ENCODE measurements around the gene NEK3. TPM values are rescaled to one million over a fixed set of nuclear protein-coding genes. Genes with fewer than 3 reads are reported as not detected.
"Not testable (repeated sequence)": the region's sequence is repeated elsewhere in the genome, so short reads cannot be mapped to it uniquely, and the experiment has no call there.

NEK3 gene
- total and polyA plus RNA-seq, 8 donors: 2.3 to 171 (median 19.6) TPM

- intact Hi-C loops (cut with DNase I; ENCODE audit: low total_unique reads): no loop called here
- H3K27ac ChIP-seq: no peak overlapping the region
- H3K27me3 ChIP-seq: no peaks in the 10 kb centered on the region
- no peaks in the 10 kb centered on the region for H3K9me3 ChIP-seq
- no peak for DNase-seq
- peaks cover 10 to 46% (median 41%) of the 10 kb centered on the region in 4 donors for H3K36me3 ChIP-seq
- H3K4me1 ChIP-seq: peaks cover 0 to 27% (median 13%) of the 10 kb centered on the region in 4 donors
- H3K4me3 ChIP-seq: no peak overlapping the region
- TF ChIP-seq CTCF (IDR thresholded peaks at IDR 0.05) (no peak), POLR2AphosphoS5 (IDR thresholded peaks at IDR 0.05) (no peak), EP300 (IDR thresholded peaks at IDR 0.05) (no peak), POLR2A (IDR thresholded peaks at IDR 0.05) (no peak)
Measured at GRCh38 chr13:52164989-52165388, 5.6 kb upstream of the NEK3 start.

GRCh38 chr13:52163878-52164277 lies 4.5 kb upstream of the NEK3 start:
- DNase-seq; H3K4me3 ChIP-seq; intact Hi-C loops (cut with DNase I; ENCODE audit: low total_unique reads); H3K9me3 ChIP-seq; H3K27ac ChIP-seq; H3K27me3 ChIP-seq: not testable (repeated sequence)
- peaks cover 0 to 33% (median 20%) of the 10 kb centered on the region in 4 donors for H3K4me1 ChIP-seq
- WGBS, 5 donors: 76 to 90% (median 84%) methylated on average over 3 of the region's 3 CpGs
- peaks cover 7 to 35% (median 30%) of the 10 kb centered on the region in 4 donors for H3K36me3 ChIP-seq

GRCh38 chr13:52162279-52163101 lies 3.1 kb upstream of the NEK3 start:
- peak overlapping the region in 3 of 5 donors; percentile 17 to 34 (median 18) for H3K27ac ChIP-seq
- no peaks in the 10 kb centered on the region for H3K27me3 ChIP-seq
- intact Hi-C loops (cut with DNase I; ENCODE audit: low total_unique reads): no loop called here
- H3K9me3 ChIP-seq: no peaks in the 10 kb centered on the region
- H3K4me3 ChIP-seq: no peak overlapping the region
- 33 to 51% (median 39%) methylated on average over 5 of the region's 5 CpGs for whole genome bisulfite sequencing, 5 donors
- peaks cover 0 to 21% (median 16%) of the 10 kb centered on the region in 4 donors for H3K36me3 ChIP-seq
- DNase-seq: no peak
- no peak for TF ChIP-seq POLR2AphosphoS5 (IDR thresholded peaks at IDR 0.05)
- no peak for TF ChIP-seq EP300 (IDR thresholded peaks at IDR 0.05)
- no peak for TF ChIP-seq POLR2A (IDR thresholded peaks at IDR 0.05)
- TF ChIP-seq CTCF (IDR thresholded peaks at IDR 0.05): no peak
- peaks cover 7 to 45% (median 32%) of the 10 kb centered on the region in 4 donors for H3K4me1 ChIP-seq

- intact Hi-C loops (cut with DNase I; ENCODE audit: low total_unique reads): no loop called here
- no peak for TF ChIP-seq POLR2A (IDR thresholded peaks at IDR 0.05)
- TF ChIP-seq POLR2AphosphoS5 (IDR thresholded peaks at IDR 0.05): no peak
- TF ChIP-seq CTCF (IDR thresholded peaks at IDR 0.05): no peak
- no peak for TF ChIP-seq EP300 (IDR thresholded peaks at IDR 0.05)
- WGBS, 5 donors: 53 to 66% (median 58%) methylated on average over 3 of the region's 3 CpGs
- H3K9me3 ChIP-seq: no peaks in the 10 kb centered on the region
- peaks cover 13 to 58% (median 38%) of the 10 kb centered on the region in 4 donors for H3K4me1 ChIP-seq
- H3K27me3 ChIP-seq: no peaks in the 10 kb centered on the region
- H3K27ac ChIP-seq: no peak overlapping the region
- H3K36me3 ChIP-seq: peaks cover 0 to 9% (median 5%) of the 10 kb centered on the region in 4 donors
- no peak overlapping the region for H3K4me3 ChIP-seq
- peak in 1 of 2 donors; percentile 54 for DNase-seq
Measured at GRCh38 chr13:52161181-52161646, 1.8 kb upstream of the NEK3 start.

GRCh38 chr13:52160506-52160905 lies 1.1 kb upstream of the NEK3 start:
- Histone ChIP-seq H3K27ac (no peak overlapping the region), H3K27me3 (no peaks in the 10 kb centered on the region), H3K36me3 (peaks cover 0 to 5% (median 0%) of the 10 kb centered on the region in 4 donors), H3K9me3 (no peaks in the 10 kb centered on the region), H3K4me1 (peaks cover 13 to 60% (median 38%) of the 10 kb centered on the region in 4 donors), H3K4me3 (no peak overlapping the region)
- no peak for DNase-seq
- WGBS, 5 donors: 71 to 89% (median 83%) methylated on average over 6 of the region's 6 CpGs
- intact Hi-C loops (cut with DNase I; ENCODE audit: low total_unique reads): no loop called here
- TF ChIP-seq POLR2A (IDR thresholded peaks at IDR 0.05) (no peak), POLR2AphosphoS5 (IDR thresholded peaks at IDR 0.05) (no peak), EP300 (IDR thresholded peaks at IDR 0.05) (no peak), CTCF (IDR thresholded peaks at IDR 0.05) (no peak)

All from stomach (tissue), 9 donors.